Measurements from ENCODE around the gene SLC25A25.

SLC25A25 gene

DNA sequence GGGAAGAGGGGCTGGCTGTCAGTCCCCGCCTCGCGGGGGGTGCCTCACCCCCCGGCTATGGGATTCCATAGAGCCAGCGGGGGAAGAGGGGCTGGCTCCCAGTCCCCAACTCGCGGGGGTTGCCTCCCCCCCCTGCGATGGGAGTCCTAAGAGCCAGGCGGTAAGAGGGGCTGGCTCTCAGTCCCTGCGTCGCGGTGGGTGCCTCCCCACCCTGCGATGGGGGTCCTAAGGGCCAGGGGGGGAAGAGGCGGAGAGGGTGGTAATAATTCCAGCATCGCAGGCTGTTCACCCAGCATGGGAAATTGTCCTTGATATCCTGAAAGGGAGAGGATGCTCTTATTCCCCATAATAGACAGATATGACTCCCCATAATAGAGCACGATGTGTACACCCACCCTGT lies 71.6 kb downstream of the SLC25A25 start:
- DNase-seq (ENCODE audit: low read depth): no peak
- no peak overlapping the region for H3K4me3 ChIP-seq (ENCODE audit: low read depth, low read length)
- TF ChIP-seq, protein P1, sequence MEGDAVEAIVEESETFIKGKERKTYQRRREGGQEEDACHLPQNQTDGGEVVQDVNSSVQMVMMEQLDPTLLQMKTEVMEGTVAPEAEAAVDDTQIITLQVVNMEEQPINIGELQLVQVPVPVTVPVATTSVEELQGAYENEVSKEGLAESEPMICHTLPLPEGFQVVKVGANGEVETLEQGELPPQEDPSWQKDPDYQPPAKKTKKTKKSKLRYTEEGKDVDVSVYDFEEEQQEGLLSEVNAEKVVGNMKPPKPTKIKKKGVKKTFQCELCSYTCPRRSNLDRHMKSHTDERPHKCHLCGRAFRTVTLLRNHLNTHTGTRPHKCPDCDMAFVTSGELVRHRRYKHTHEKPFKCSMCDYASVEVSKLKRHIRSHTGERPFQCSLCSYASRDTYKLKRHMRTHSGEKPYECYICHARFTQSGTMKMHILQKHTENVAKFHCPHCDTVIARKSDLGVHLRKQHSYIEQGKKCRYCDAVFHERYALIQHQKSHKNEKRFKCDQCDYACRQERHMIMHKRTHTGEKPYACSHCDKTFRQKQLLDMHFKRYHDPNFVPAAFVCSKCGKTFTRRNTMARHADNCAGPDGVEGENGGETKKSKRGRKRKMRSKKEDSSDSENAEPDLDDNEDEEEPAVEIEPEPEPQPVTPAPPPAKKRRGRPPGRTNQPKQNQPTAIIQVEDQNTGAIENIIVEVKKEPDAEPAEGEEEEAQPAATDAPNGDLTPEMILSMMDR (conservative IDR thresholded peaks at IDR 0.05; ENCODE audit: low read depth, low read length): no peak

DNA sequence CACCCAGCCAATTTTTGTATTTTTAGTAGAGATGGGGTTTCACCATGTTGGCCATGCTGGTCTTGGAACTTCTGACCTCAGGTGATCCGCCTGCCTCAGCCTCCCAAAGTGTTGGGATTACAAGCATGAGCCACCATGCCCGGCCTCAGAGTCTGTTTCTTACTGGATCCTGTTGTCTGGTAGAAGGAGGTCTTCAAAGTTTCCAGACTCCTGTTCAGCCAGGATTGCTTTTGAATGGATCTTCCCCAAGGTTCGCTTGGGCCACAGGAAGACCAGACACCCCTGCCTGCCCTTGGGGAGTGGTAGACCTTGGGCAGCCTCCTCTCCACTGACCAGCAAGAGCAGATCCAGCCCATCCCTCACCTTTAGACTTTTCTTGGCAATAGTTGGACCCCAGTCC lies 73.6 kb downstream of the SLC25A25 start:
- H3K4me3 ChIP-seq (ENCODE audit: low read depth, low read length): no peak overlapping the region
- no peak for DNase-seq (ENCODE audit: low read depth)
- TF ChIP-seq, protein P1 (conservative IDR thresholded peaks at IDR 0.05; ENCODE audit: low read depth, low read length): no peak

DNA sequence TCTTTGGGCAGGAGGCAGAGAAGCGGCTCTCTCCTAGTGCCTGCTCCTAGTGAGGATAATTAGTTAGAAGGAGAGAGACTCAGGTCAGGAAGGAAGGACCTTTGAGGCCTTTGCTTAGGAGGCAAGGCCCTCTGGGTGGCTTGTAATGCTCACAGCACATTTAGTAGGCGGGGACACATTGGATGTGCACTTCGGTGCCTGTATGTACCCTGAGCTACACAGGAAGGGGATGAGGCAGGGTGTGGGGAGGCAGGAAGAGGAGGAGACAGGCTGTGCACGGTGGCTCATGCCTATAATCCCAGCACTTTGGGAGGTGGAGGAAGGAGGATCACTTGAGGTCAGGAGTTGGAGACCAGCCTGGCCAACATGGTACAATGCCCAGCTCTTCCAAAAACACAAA lies 74.0 kb downstream of the SLC25A25 start:
- DNase-seq (ENCODE audit: low read depth): no peak
- TF ChIP-seq, protein P1 (conservative IDR thresholded peaks at IDR 0.05; ENCODE audit: low read depth, low read length): no peak
- H3K4me3 ChIP-seq (ENCODE audit: low read depth, low read length): no peak overlapping the region

DNA sequence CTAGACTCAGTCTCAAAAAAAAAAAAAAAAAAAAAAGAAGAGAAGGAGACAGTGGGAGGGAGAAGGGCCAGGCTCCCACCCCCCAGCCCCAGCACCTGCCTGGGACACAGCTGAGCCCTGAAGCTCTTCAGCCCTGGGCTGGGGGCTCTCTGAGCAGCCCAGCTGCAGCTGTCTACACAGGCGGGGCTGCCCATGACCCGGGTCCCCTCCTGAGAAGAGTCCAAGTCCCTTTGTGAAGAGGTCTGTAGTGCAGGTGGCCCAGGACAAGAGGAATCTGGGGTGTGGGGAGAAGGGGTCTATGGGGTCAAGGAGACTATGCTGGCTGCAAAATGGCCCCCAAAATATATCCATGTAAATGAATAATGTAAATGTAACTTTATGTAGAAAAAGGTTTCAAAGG lies 74.6 kb downstream of the SLC25A25 start:
- TF ChIP-seq, protein P1 (conservative IDR thresholded peaks at IDR 0.05; ENCODE audit: low read depth, low read length): no peak
- no peak for DNase-seq (ENCODE audit: low read depth)
- H3K4me3 ChIP-seq (ENCODE audit: low read depth, low read length): no peak overlapping the region

DNA sequence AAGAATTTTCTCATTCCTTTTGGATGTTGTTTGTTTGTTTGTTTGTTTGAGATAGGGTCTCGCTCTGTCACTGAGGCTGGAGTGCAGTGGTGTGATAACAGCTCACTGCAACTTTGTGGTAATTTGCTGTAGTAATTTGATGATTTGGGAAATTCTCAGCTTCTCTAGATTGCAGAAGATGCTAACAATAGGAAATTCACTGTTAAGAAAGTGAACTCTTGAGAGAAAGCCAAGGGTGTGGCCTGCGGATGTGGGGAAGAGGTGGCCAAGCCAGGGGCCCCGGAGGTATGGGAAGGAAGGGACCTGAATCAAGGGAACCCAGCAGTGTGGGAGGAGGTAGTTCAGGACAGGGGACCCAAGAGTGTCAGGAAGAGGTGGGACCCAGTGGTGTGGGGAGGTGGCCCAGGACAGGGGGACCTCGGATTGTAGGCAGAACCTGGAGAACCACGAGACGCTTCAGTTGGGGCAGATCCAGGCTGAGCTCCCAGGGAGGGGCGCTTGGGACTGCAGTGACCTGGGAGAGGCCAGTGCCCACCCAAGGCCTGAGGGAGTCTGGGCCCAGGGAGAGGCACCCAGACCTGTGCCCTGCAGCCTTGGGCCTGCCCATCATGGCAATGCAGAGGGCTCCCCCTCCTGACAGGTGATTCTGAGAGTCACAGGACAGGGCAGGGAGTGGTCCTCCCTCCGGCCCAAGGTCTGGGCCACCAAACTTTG lies 75.7 kb downstream of the SLC25A25 start:
- no peak for DNase-seq (ENCODE audit: low read depth)
- TF ChIP-seq, protein P1 (conservative IDR thresholded peaks at IDR 0.05; ENCODE audit: low read depth, low read length): no peak
- no peak overlapping the region for H3K4me3 ChIP-seq (ENCODE audit: low read depth, low read length)

DNA sequence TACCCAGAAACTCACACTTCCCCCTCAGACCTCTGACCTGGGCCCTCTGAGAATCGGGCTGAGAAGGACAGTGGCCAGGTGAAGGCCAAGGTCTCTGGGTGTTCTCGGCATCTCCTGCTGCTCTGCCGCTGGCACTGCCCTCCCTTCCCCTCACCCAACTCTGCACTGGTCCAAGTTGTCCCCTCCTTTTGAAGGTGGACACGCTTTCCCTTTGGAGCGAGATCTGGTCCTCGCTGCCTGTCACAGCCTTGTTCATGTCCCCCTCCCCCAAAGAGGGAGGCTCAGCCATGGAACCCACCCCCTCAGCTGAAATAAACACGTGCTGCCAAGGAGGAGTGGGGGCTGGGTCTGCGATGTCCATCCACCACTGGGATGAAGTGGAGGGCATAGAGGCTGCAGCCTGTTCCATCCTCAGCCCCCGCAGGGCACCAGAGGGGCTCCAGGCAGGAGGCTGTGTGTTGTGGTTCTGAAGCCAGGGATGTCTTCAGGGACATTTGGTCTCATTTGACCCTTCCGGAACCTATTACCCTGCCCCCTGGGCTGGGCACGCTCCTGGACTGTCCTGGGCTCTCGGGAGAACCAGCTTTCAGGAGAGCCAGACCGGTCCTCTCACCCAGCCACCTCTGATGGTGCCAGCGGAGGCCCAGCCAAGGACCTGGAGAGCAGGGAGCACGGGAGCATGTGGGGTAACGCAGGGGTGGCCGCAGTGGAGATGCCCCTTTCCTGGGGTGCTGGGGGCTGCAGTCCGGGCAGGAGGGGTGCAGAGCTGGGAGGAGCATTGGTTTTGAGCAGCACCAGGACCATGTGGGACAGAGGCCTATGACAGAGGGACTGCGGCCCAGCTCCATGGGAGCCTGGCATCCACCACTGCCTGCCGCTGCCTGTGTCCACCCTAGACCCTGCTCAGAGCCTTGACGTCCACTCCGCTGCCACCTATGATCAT lies 76.5 kb downstream of the SLC25A25 start:
- TF ChIP-seq, protein P1 (conservative IDR thresholded peaks at IDR 0.05; ENCODE audit: low read depth, low read length): no peak
- DNase-seq (ENCODE audit: low read depth): no peak
- no peak overlapping the region for H3K4me3 ChIP-seq (ENCODE audit: low read depth, low read length)
